Left renal pelvis (tissue), 4 donors: ENCODE data around the gene CDC42EP4. TPM values are rescaled to one million over a fixed set of nuclear protein-coding genes. Genes with fewer than 3 reads are reported as not detected.
"Not testable (repeated sequence)": the region's sequence is repeated elsewhere in the genome, so short reads cannot be mapped to it uniquely, and the experiment has no call there.

Experiments used
- DNase-seq, 4 donors: peaks; one replicate each; pipeline ENCODE4 v3.0.0-alpha.2; 2013; ENCODE audit warnings: low read depth in 4 of 4, low spot score in 3 of 4
- polyA plus RNA-seq, 4 donors: library from polyadenylated mRNA; unstranded; fragments of 120-200 nt; gene quantifications; one replicate each; pipeline ENCODE4 v1.2.1, GENCODE V29; 2013; ENCODE audit not compliant: insufficient read length in 4 of 4

CDC42EP4 gene
- polyA plus RNA-seq, 4 donors: 41.9 to 63.8 (median 51.5) TPM

DNA sequence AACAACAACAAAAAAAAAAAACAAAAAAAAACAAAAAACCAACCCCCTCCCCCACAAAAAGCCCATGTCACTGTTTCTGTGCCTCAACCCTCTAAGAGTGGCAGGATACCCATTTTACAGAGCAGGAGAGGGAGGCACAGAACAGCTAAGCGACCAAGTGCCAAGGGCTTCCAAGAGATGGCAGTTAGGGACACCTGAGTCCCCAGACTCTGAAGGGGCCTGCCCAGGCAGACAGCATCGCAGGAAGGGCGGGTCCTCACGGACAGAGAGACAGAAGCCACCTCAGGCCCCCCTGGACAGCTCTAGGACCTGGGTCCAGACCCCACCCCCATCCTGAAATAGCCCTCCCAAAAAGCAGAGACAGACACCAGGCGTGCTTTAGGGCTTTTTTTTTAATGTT, 28.6 kb downstream of the CDC42EP4 start:
- DNase-seq: no peak

DNA sequence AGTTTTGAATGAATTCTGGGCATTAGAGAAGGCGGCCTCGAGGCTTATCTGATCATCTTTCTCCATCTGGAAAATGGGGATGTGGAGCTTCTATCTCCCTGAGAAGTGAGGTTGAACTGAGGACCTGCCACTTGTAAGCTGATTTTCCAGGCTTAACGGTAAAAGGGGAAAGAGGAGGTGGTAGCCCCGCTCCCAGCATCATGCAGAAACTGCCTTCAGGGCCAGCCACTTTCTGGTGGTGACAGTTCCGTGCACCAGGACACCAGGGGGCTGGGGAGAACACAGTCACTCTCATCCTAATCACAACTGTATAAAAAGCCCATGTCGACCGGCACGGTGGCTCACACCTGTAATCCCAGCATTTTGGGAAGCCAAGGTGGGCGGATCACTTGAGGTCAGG, 29.2 kb downstream of the CDC42EP4 start:
- no peak for DNase-seq

- DNase-seq: no peak
Observed at GRCh38 chr17:73281928-73282327, 29.9 kb downstream of the CDC42EP4 start.

DNA sequence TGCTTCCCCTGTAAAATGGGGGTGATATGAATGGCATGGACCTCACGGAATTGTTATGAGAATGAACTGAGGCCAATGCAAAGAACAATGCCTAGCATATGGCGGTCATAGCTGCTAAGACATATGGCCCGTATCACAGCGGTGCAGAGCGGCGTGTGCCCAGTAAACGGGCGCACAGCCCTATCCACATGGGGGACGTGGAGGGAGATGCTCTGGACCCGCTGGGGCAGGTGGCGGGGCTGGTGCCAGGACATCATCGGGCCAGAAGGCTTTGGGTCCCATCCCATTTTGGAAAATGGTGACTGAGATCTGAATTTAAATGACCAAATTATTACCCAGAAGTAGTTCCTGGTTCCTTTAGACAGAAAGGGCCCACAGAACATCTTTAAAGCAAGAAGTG, 31.6 kb downstream of the CDC42EP4 start:
- DNase-seq: no peak

- no peak for DNase-seq
Observed at GRCh38 chr17:73279704-73280103, 32.1 kb downstream of the CDC42EP4 start.

- no peak for DNase-seq
Observed at GRCh38 chr17:73278465-73279453, 33.0 kb downstream of the CDC42EP4 start.

GRCh38 chr17:73278049-73278464, 33.7 kb downstream of the CDC42EP4 start:
- DNase-seq: no peak

GRCh38 chr17:73274490-73274889, 37.3 kb downstream of the CDC42EP4 start:
- no peak for DNase-seq

DNA sequence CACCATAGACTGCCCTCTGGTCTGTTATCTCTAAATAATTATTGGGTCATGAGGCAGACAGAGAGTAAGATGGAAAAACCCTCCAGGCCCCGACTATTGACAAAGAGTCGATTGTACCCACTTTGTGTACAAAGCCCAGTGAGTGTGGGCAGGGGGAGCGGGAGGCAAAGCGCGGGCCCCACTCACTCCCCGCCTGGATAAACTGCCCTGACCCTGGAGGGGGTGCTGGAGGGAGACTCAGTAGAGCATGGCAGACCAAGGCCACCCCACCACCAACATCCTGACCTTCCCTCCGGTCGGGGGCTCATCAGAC, 38.9 kb downstream of the CDC42EP4 start:
- no peak for DNase-seq

DNA sequence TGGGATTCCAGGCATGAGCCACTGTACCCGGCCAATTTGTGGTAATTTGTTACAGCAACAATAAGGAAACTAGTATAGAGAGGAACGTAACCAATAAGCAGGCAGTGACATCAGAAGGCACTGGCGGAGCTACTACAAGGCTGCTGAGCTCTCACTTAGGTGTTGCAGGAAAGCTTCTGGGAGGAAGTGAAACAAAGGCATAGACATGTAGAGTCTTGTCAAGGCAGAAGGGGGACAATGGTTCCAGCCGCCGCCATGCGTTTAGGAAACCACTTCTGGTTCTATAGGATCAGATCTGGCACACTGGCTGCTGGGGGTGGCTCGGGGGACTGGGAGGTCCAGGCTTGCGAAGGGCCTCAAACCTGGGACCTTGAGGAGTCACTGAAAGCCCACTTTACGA, 40.7 kb downstream of the CDC42EP4 start:
- DNase-seq: no peak

- no peak for DNase-seq
Observed at GRCh38 chr17:73269791-73270190, 42.0 kb downstream of the CDC42EP4 start.

DNA sequence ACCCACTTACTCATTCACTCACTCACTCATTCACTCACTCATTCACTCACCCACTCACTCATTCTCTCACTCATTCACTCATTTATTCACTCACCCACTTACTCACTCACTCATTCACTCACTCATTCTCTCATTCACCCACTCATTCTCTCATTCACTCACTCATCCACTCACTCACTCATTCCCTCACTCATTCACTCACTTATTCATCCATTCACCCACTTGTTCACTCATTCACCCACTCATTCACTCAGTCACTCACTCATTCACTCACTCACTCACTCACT, 42.5 kb downstream of the CDC42EP4 start:
- no peak for DNase-seq

GRCh38 chr17:73268582-73269328, 43.0 kb downstream of the CDC42EP4 start:
- no peak for DNase-seq

- no peak for DNase-seq
Observed at GRCh38 chr17:73267648-73268537, 43.9 kb downstream of the CDC42EP4 start.

- DNase-seq: no peak
Observed at GRCh38 chr17:73266796-73267195, 45.0 kb downstream of the CDC42EP4 start.

DNA sequence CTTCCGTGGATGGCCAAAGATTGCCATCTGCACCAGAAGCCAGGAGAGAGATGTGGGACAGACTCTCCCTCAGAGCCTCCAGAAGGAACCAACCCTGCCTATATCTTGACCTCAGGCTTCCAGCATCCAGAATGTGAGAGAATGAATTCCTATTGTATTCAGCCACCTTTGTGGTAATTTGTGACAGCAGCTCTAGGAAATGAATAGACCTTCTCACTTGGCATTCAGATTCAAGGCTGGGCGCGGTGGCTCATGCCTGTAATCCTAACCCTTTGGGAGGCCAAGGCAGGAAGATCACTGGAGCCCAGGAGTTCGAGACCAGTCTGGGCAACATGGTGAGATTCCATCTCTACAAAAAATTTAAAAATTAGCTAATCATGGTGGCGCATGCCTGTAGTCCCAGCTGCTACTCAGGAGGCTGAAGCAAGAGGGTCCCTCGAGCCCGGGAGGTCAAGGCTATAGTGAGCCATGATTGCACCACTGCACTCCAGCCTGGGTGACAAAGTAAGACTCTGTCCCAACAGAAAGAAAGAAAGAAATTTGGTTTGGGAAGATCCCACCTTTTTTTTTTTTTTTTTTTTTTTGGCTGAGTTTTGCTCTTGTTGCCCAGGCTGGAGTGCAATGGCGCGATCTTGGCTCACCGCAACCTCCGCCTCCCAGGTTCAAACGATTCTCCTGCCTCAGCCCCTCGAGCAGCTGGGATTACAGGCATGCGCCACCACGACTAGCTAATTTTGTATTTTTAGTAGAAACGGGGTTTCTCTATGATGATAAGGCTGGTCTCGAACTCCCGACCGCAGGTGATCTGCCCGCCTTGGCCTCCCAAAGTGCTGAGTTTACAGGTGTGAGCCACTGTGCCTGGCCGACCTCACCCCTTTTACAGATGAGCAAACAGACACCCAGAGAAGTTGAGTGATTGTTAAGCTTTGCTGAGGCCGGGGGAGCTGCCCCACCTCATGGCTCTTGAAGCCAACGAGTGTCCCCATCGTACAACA, 45.9 kb downstream of the CDC42EP4 start:
- no peak for DNase-seq

DNA sequence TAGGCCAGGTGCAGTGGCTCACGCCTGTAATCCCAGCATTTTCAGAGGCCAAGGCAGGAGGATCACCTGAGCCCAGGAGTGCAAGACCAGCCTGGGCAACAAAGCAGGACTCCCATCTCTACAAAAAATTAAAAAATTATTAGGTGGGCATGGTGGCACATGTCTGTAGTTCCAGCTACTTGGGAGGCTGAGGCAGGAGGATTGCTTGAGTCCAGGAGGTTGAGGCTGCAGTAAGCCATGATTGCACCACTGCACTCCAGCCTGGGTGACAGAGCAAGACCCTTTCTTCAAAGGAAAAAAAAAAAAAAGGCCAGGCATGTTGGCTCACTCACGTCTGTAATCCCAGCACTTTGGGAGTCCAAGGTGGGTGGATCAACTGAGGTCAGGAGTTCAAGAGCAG, 47.4 kb downstream of the CDC42EP4 start:
- not testable (repeated sequence) for DNase-seq

- no peak for DNase-seq
Observed at GRCh38 chr17:73262676-73263642, 48.8 kb downstream of the CDC42EP4 start.
